ENCODE measurements around the gene CTBP2. TPM values are rescaled to one million over a fixed set of nuclear protein-coding genes. Genes with fewer than 3 reads are reported as not detected.

The CTBP2 gene
- total RNA-seq, 1 donor from 2014 or later, result 73.0 TPM

DNA sequence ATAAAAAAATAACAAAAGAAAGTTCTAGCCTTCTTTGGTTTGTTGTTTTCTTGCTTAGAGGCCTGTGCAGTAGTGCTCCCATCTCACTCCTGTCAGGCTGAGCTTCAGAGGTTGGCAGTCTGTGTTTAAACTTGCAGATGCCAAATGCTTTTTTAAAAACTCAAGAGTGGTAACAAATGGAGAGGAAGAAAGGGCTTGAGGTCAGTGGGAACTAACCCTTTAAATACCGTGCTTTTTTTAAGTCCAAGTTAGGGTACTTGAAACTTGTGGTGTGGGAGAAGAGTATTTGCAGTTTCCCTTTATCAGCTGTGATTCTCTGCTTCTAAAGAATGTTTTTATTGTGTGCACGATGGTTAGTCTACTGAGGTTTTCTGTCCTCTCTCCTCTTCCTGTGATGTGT, 189.1 kb downstream of the CTBP2 start:
- Histone ChIP-seq H3K27me3 (ENCODE audit: low read depth) (no peaks in the 10 kb centered on the region), H3K9me3 (no peaks in the 10 kb centered on the region), H3K36me3 (peaks cover 86% of the 10 kb centered on the region), H3K4me1 (peaks cover 25% of the 10 kb centered on the region), H3K4me3 (no peak overlapping the region), H3K27ac (no peak overlapping the region)
- intact Hi-C loops (cut with DNase I), result no loop called here
- ATAC-seq (no peak), DNase-seq (no peak)
- TF ChIP-seq CTCF (IDR thresholded peaks at IDR 0.05), result no peak

DNA sequence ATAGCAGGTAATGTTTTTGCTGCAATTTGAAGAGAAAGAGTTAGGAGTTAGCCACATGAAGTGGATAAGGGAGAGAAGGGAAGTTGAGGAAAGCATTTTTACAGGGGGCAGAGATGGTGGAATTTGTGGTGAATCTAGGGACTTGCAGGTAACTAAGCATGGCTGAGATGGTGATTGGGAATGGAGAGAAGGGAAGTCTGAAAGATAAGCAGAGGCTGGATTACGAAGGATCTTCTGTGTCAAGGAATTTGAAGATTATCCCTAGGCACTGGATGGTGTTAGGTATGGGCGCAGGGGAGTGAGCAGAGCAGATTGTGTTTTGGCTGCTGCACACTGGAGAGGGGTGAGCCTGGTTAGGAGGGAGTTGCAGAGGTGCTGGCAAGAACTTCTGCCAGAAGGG, 193.1 kb downstream of the CTBP2 start:
- Histone ChIP-seq H3K36me3 (peaks cover 54% of the 10 kb centered on the region), H3K27ac (no peak overlapping the region), H3K27me3 (ENCODE audit: low read depth) (no peaks in the 10 kb centered on the region), H3K4me1 (peaks cover 18% of the 10 kb centered on the region), H3K4me3 (no peak overlapping the region), H3K9me3 (no peaks in the 10 kb centered on the region)
- TF ChIP-seq CTCF (IDR thresholded peaks at IDR 0.05), result no peak
- DNase-seq (no peak), ATAC-seq (no peak)
- intact Hi-C loops (cut with DNase I), result no loop called here

- H3K4me3 ChIP-seq, result no peak overlapping the region
- ATAC-seq (no peak), DNase-seq (no peak)
- peaks cover 13% of the 10 kb centered on the region for H3K4me1 ChIP-seq
- no peak overlapping the region for H3K27ac ChIP-seq
- H3K36me3 ChIP-seq, result peaks cover 44% of the 10 kb centered on the region
- intact Hi-C loops (cut with DNase I), result no loop called here
- H3K9me3 ChIP-seq, result no peaks in the 10 kb centered on the region
- TF ChIP-seq CTCF (IDR thresholded peaks at IDR 0.05), result no peak
- no peaks in the 10 kb centered on the region for H3K27me3 ChIP-seq (ENCODE audit: low read depth)
Observed at GRCh38 chr10:124966008-124966407, 194.4 kb downstream of the CTBP2 start.

DNA sequence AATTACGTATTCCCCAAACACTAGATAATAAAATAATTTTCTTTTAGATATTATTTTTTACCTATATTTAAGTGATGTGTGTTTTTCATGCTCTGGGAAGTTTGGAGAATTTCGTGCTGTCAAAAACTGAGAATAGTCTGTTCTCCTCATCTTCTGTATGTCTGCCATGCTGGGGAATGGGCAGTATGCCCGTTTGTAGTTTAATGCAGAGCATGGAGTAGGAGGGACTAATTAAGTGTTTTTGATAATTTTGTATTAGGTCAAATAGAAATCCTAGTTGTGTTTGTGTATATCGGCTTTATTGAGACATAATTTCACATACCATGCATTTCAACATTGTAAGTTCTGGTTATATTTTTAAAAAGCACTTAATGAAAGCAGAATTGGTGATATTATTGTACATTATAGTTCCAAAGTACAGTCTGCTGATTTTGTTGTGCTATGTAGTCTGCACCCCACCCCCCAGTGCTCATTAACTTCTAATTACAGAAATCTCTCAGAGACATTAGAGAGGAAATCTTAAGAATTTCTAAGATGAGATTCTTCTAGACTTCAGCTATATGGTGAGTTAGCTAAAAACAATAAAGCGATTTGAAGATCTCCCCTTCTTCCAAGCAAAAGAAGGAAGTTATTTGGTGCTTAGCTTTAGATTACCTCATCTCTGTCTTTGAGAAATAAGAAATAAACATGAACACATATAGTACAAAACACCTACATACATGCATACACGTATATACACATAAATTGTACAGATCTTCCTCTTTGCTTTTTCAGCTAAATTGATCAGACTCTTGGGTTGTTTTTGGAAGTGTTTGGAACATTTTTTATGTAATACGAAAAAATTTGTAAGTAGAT, 196.3 kb downstream of the CTBP2 start:
- Histone ChIP-seq H3K27ac (no peak overlapping the region), H3K9me3 (no peaks in the 10 kb centered on the region), H3K36me3 (peaks cover 34% of the 10 kb centered on the region), H3K27me3 (ENCODE audit: low read depth) (no peaks in the 10 kb centered on the region), H3K4me1 (no peaks in the 10 kb centered on the region), H3K4me3 (no peak overlapping the region)
- DNase-seq, result no peak
- no peak for TF ChIP-seq CTCF (IDR thresholded peaks at IDR 0.05)
- no peak for ATAC-seq
- intact Hi-C loops (cut with DNase I), result no loop called here

GRCh38 chr10:124962421-124962820, 197.9 kb downstream of the CTBP2 start:
- TF ChIP-seq CTCF (IDR thresholded peaks at IDR 0.05), result no peak
- no peak for DNase-seq
- Histone ChIP-seq H3K4me1 (peaks cover 9% of the 10 kb centered on the region), H3K27ac (no peak overlapping the region), H3K9me3 (no peaks in the 10 kb centered on the region), H3K36me3 (peaks cover 17% of the 10 kb centered on the region), H3K4me3 (no peak overlapping the region), H3K27me3 (ENCODE audit: low read depth) (no peaks in the 10 kb centered on the region)
- ATAC-seq, result no peak
- intact Hi-C loops (cut with DNase I), result no loop called here

Data from lower lobe of right lung (tissue), 2 donors.